Measurements from ENCODE around the gene CLPX.
"Not testable (repeated sequence)": the region's sequence is repeated elsewhere in the genome, so short reads cannot be mapped to it uniquely, and the experiment has no call there.

Gene CLPX

GRCh38 chr15:65184868-65185717 lies at the start of gene CLPX:
Gene CLPX, minus strand, starts transcription at chr15:65185342. Its CDS starts 189 bp downstream, at chr15:65185153.
- peak; percentile 97 for DNase-seq (ENCODE audit: low spot score)

GRCh38 chr15:65233696-65234095 lies 48.6 kb upstream of the CLPX start:
- DNase-seq (ENCODE audit: low spot score), result no peak

- no peak for DNase-seq (ENCODE audit: low spot score)
These were observed 47.4 kb upstream of the CLPX start for GRCh38 chr15:65232520-65232919.

GRCh38 chr15:65231306-65231705 lies 46.2 kb upstream of the CLPX start:
- no peak for DNase-seq (ENCODE audit: low spot score)

GRCh38 chr15:65226901-65227300 lies 41.8 kb upstream of the CLPX start:
- DNase-seq (ENCODE audit: low spot score), result not testable (repeated sequence)

GRCh38 chr15:65226221-65226620 lies 41.1 kb upstream of the CLPX start:
- no peak for DNase-seq (ENCODE audit: low spot score)

GRCh38 chr15:65223996-65224395 lies 38.9 kb upstream of the CLPX start:
- no peak for DNase-seq (ENCODE audit: low spot score)

GRCh38 chr15:65222891-65223290 lies 37.7 kb upstream of the CLPX start:
- no peak for DNase-seq (ENCODE audit: low spot score)

- DNase-seq (ENCODE audit: low spot score), result no peak
These were observed 36.6 kb upstream of the CLPX start for GRCh38 chr15:65221697-65222096.

- DNase-seq (ENCODE audit: low spot score), result no peak
These were observed 34.0 kb upstream of the CLPX start for GRCh38 chr15:65219137-65219536.

GRCh38 chr15:65217526-65218482 lies 32.7 kb upstream of the CLPX start:
- no peak for DNase-seq (ENCODE audit: low spot score)

GRCh38 chr15:65215496-65215895 lies 30.4 kb upstream of the CLPX start:
- no peak for DNase-seq (ENCODE audit: low spot score)

GRCh38 chr15:65214010-65214409 lies 28.9 kb upstream of the CLPX start:
- DNase-seq (ENCODE audit: low spot score), result no peak

GRCh38 chr15:65213241-65213640 lies 28.1 kb upstream of the CLPX start:
- DNase-seq (ENCODE audit: low spot score), result no peak

- no peak for DNase-seq (ENCODE audit: low spot score)
These were observed 27.0 kb upstream of the CLPX start for GRCh38 chr15:65212097-65212496.

GRCh38 chr15:65211482-65211982 lies 26.4 kb upstream of the CLPX start:
- peak; percentile 28 for DNase-seq (ENCODE audit: low spot score)

GRCh38 chr15:65210770-65211481 lies 25.8 kb upstream of the CLPX start, which contains the start of gene CILP:
Gene CILP, minus strand, starts transcription at chr15:65211473. Its CDS starts 1,718 bp downstream, at chr15:65209755.
- DNase-seq (ENCODE audit: low spot score), result no peak

GRCh38 chr15:65209701-65210643 lies 24.8 kb upstream of the CLPX start:
- DNase-seq (ENCODE audit: low spot score), result no peak

- DNase-seq (ENCODE audit: low spot score), result no peak
These were observed 23.5 kb upstream of the CLPX start for GRCh38 chr15:65208647-65209046.

- no peak for DNase-seq (ENCODE audit: low spot score)
These were observed 22.2 kb upstream of the CLPX start for GRCh38 chr15:65207280-65207840.

Data from AG08395 (cell line).